IMR-90 (cell line): ENCODE data around the gene CCDC9. TPM values are rescaled to one million over a fixed set of nuclear protein-coding genes. Genes with fewer than 3 reads are reported as not detected.
A peak's percentile ranks its signal among the peaks of the same experiment; 100 is the strongest.

Source experiments
- ATAC-seq: fragments of 200-7000 bp; cut with Tn5 transposase; 2 replicates; pipeline ENCODE4 v1.9.1; 2020; ENCODE audit warnings: low read depth, mild to moderate bottlenecking, moderate library complexity
- BruUV-seq: library from RNA; stranded (reverse); fragments of 400-500 nt; replicated peaks from 2 replicates; lab custom pipeline; 2021; lab: Mats Ljungman, UMichigan
- CTCF ChIA-PET: fragments of 300-600 bp; formaldehyde crosslinking; extraction: SDS; loops from one replicate; lab custom pipeline; 2021; ENCODE audit warnings: antibody characterized with exemption; lab: Yijun Ruan, JAX
- POLR2A ChIA-PET: fragments of 300-600 bp; sonication (Branson Sonifier 250); formaldehyde crosslinking; loops from one replicate; lab custom pipeline; 2022; ENCODE audit warnings: antibody characterized with exemption; ENCODE audit not compliant: unreplicated experiment; lab: Charles Lee
- DNase-seq: peaks from one replicate; pipeline ENCODE4 v3.0.0; 2013
- H2AFZ ChIP-seq: replicated peaks from 2 replicates; pipeline ENCODE3; 2013; ENCODE audit warnings: low read length, mild to moderate bottlenecking; ENCODE audit not compliant: poor library complexity
- H2AK5ac ChIP-seq: 2 replicates; pipeline ENCODE4 v1.6.1; 2013; ENCODE audit warnings: low read depth, low read length, inconsistent platforms
- H2AK9ac ChIP-seq: replicated peaks from 2 replicates; pipeline ENCODE3; 2013; ENCODE audit warnings: mild to moderate bottlenecking, low read depth, low read length, moderate library complexity; ENCODE audit not compliant: poor library complexity
- H2BK120ac ChIP-seq: 2 replicates; pipeline ENCODE4 v1.6.1; 2013; ENCODE audit warnings: low read depth, low read length, inconsistent platforms
- H2BK15ac ChIP-seq: 3 replicates; pipeline ENCODE4 v1.6.1; 2013; ENCODE audit warnings: low read depth, low read length, inconsistent platforms
- H2BK20ac ChIP-seq: 2 replicates; pipeline ENCODE4 v1.6.1; 2013; ENCODE audit warnings: low read depth, mild to moderate bottlenecking, inconsistent platforms, low read length, moderate library complexity
- H2BK5ac ChIP-seq: 2 replicates; pipeline ENCODE4 v1.6.1; 2013; ENCODE audit warnings: mild to moderate bottlenecking, low read depth, low read length, inconsistent platforms; ENCODE audit not compliant: poor library complexity, severe bottlenecking
- H3K14ac ChIP-seq: replicated peaks from 2 replicates; pipeline ENCODE4 v1.6.1; 2013; ENCODE audit warnings: low read depth, low read length, inconsistent platforms
- H3K18ac ChIP-seq: 2 replicates; pipeline ENCODE4 v1.6.1; 2013; ENCODE audit warnings: low read depth, low read length, control low read depth
- H3K23ac ChIP-seq: 2 replicates; pipeline ENCODE4 v1.6.1; 2013; ENCODE audit warnings: low read depth, low read length, inconsistent platforms
- H3K27ac ChIP-seq: 2 replicates; pipeline ENCODE4 v1.5.1; 2013; ENCODE audit warnings: mild to moderate bottlenecking, control low read depth, low read length; ENCODE audit not compliant: insufficient read depth
- H3K27me3 ChIP-seq: 2 replicates; pipeline ENCODE4 v1.6.1; 2013; ENCODE audit warnings: low read length; ENCODE audit not compliant: control insufficient read depth, insufficient read depth
- H3K36me3 ChIP-seq: 2 replicates; pipeline ENCODE4 v1.6.1; 2013; ENCODE audit warnings: low read length, mixed read lengths; ENCODE audit not compliant: control insufficient read depth, insufficient read depth
- H3K4ac ChIP-seq: 2 replicates; pipeline ENCODE4 v1.6.1; 2013; ENCODE audit warnings: low read depth, low read length, inconsistent platforms
- H3K4me1 ChIP-seq: 2 replicates; pipeline ENCODE4 v1.6.1; 2013; ENCODE audit warnings: low read length, mixed read lengths; ENCODE audit not compliant: control insufficient read depth, insufficient read depth
- H3K4me2 ChIP-seq: 2 replicates; pipeline ENCODE4 v1.6.1; 2013; ENCODE audit warnings: low read depth, mild to moderate bottlenecking, control low read depth, low read length, moderate library complexity
- H3K4me3 ChIP-seq: 2 replicates; pipeline ENCODE4 v1.5.1; 2013; ENCODE audit warnings: low read depth, mild to moderate bottlenecking, control low read depth, low read length, moderate library complexity; ENCODE audit not compliant: insufficient read depth
- H3K56ac ChIP-seq: 2 replicates; pipeline ENCODE4 v1.6.1; 2013; ENCODE audit warnings: low read length, inconsistent platforms; ENCODE audit not compliant: insufficient read depth; ENCODE audit errors: extremely low read depth
- H3K79me1 ChIP-seq, 2 experiments: 2 replicates each; pipeline ENCODE4 v1.6.1; 2013; ENCODE audit warnings: low read length in 2 of 2, inconsistent platforms in 1 of 2, low read depth in 1 of 2
- H3K9ac ChIP-seq: 2 replicates; pipeline ENCODE4 v1.6.1; 2013; ENCODE audit warnings: low read depth, low read length, control low read depth
- H3K9me1 ChIP-seq: 2 replicates; pipeline ENCODE4 v1.6.1; 2013; ENCODE audit warnings: low read length, inconsistent platforms; ENCODE audit not compliant: insufficient read depth
- H3K9me3 ChIP-seq: 2 replicates; pipeline ENCODE4 v1.6.1; 2013; ENCODE audit warnings: low read length; ENCODE audit not compliant: control insufficient read depth, insufficient read depth
- H4K20me1 ChIP-seq: 2 replicates; pipeline ENCODE4 v1.6.1; 2013; ENCODE audit warnings: low read length, inconsistent platforms; ENCODE audit not compliant: insufficient read depth
- H4K5ac ChIP-seq: 2 replicates; pipeline ENCODE4 v1.6.1; 2013; ENCODE audit warnings: mild to moderate bottlenecking, low read depth, low read length, control low read depth
- H4K8ac ChIP-seq, 2 experiments: 2 replicates each; pipeline ENCODE4 v1.6.1; 2013; ENCODE audit warnings: low read depth in 2 of 2, low read length in 2 of 2, control low read depth in 1 of 2, inconsistent platforms in 1 of 2
- H4K91ac ChIP-seq: 2 replicates; pipeline ENCODE4 v1.6.1; 2013; ENCODE audit warnings: low read depth, low read length, inconsistent platforms; ENCODE audit not compliant: insufficient read depth
- CEBPB ChIP-seq: IDR thresholded peaks from 2 replicates; pipeline ENCODE4 v1.6.1; 2012; ENCODE audit warnings: low read depth, low read length, improper control_type of control experiment
- MAZ ChIP-seq: IDR thresholded peaks from 2 replicates; pipeline ENCODE4 v1.6.1; 2012; ENCODE audit warnings: low read depth, mild to moderate bottlenecking, low read length, improper control_type of control experiment, moderate library complexity, borderline replicate concordance
- RAD21 ChIP-seq: IDR thresholded peaks from 2 replicates; pipeline ENCODE4 v1.6.1; 2012; ENCODE audit warnings: low read length, improper control_type of control experiment
- RFX5 ChIP-seq: IDR thresholded peaks from 2 replicates; pipeline ENCODE4 v1.8.0; 2012; ENCODE audit warnings: low read depth, mild to moderate bottlenecking, low read length, moderate library complexity
- WGBS, 2 experiments: methylation state at CpG; one replicate each; pipeline versions ENCODE4 v1.1.5 to v1.1.7; 2013; ENCODE audit warnings: missing lambda C conversion rate in 2 of 2; ENCODE audit not compliant: insufficient read length in 1 of 2; ENCODE audit errors: extremely low coverage in 2 of 2; 5-methylcytosine and 5-hydroxymethylcytosine counted together
- dilution Hi-C: fragments of 300-500 bp; cut with HindIII; formaldehyde crosslinking; loops from one replicate; pipeline ENCODE4 v1.14.3; 2018; ENCODE audit warnings: low sequenced_read_pairs; ENCODE audit not compliant: unreplicated experiment
- in situ Hi-C: fragments of 300-500 bp; cut with MboI; formaldehyde crosslinking; loops from 3 replicates; pipeline ENCODE4 v1.14.3; 2019; ENCODE audit warnings: low sequenced_read_pairs, inconsistent platforms, mixed read lengths
- intact Hi-C: fragments of 100-400 bp; cut with micrococcal nuclease; formaldehyde crosslinking; loops from 2 replicates; pipeline ENCODE4 v1.10.0; 2022
- polyA plus RNA-seq, 3 experiments: library from polyadenylated mRNA; depleted of rRNA; stranded (reverse); fragments of >200 nt; gene quantifications; 2 replicates each; pipeline ENCODE4 v1.2.3, GENCODE V29; 2012; ENCODE audit warnings: low replicate concordance in 1 of 3
- total RNA-seq: library from RNA; depleted of rRNA; stranded (reverse); fragments of >200 nt; gene quantifications from 2 replicates; pipeline ENCODE4 v1.2.3, GENCODE V29; 2012

Gene CCDC9
- total and polyA plus RNA-seq, 2 of the 4 experiments (the other 2 are of a cell fraction) = 2.9 to 8.6 TPM

DNA sequence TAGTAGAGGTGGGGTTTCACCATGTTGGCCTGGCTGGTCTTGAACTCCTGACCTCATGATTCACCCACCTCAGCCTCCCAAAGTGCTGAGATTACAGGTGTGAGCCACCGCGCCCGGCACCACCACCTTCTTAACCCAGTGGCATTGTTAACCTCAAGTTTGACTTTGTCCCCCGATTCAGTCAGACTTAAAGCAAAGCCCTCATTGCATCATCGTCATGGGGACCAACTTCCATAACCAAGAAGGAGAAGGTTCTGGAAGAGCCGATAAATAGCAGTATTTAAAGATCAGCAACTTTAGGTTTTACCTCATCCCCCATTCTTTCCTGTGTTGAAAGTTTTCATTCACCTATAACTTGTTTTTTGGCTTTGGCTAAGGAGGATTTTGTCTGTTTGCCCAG is 11.7 kb downstream of the CCDC9 start:
- H2BK5ac ChIP-seq = no peak overlapping the region
- peaks cover 47% of the 10 kb centered on the region for H3K36me3 ChIP-seq
- no peak overlapping the region for H2AK5ac ChIP-seq
- no CpG with 5 or more reads among the region's 6 CpGs for WGBS, 2 experiments
- TF ChIP-seq CEBPB (peak; percentile 53; the same call in 1 of the 2 replicates), RFX5 (no peak), RAD21 (no peak), MAZ (no peak)
- no peak for DNase-seq
- ATAC-seq = no peak
- no TSS peak for BruUV-seq
- no peak overlapping the region for H3K9ac ChIP-seq
- H3K4ac ChIP-seq = no peak overlapping the region
- no peak overlapping the region for H2AFZ ChIP-seq
- no peaks in the 10 kb centered on the region for H3K27me3 ChIP-seq
- no peak overlapping the region for H4K8ac ChIP-seq
- peaks cover 5% of the 10 kb centered on the region for H3K9me1 ChIP-seq
- H2BK120ac ChIP-seq = no peak overlapping the region
- H2BK15ac ChIP-seq = no peak overlapping the region
- H4K5ac ChIP-seq = no peak overlapping the region
- in situ Hi-C loops = no loop called here
- peaks cover 7 to 37% of the 10 kb centered on the region in 2 experiments; a peak in 3 of 4 replicates for H3K79me1 ChIP-seq
- no peak overlapping the region for H3K56ac ChIP-seq
- no peaks in the 10 kb centered on the region; the same call in 1 of the 2 replicates for H3K4me1 ChIP-seq
- no peak overlapping the region for H4K91ac ChIP-seq
- intact Hi-C loops = no loop called here
- no peaks in the 10 kb centered on the region for H4K20me1 ChIP-seq
- H3K4me3 ChIP-seq = no peak overlapping the region
- no peak overlapping the region for H2AK9ac ChIP-seq
- H3K23ac ChIP-seq = no peak overlapping the region; the same call in 1 of the 2 replicates
- H3K18ac ChIP-seq = no peak overlapping the region
- dilution Hi-C loops = no loop called here
- ChIA-PET CTCF (no interaction called here), POLR2A (no interaction called here)
- no peak overlapping the region for H2BK20ac ChIP-seq
- no peak overlapping the region for H3K14ac ChIP-seq
- no peak overlapping the region for H3K4me2 ChIP-seq
- H3K9me3 ChIP-seq = no peaks in the 10 kb centered on the region
- H3K27ac ChIP-seq = no peak overlapping the region
